ENCODE measurements around the gene KCNK3. TPM values are rescaled to one million over a fixed set of nuclear protein-coding genes. Genes with fewer than 3 reads are reported as not detected.

The KCNK3 gene
- total and polyA plus RNA-seq, 10 of the 15 experiments (the other 5 are each of a cell fraction or from before 2014, with no cell fraction given): 0.13 TPM; not detected in 9

GRCh38 chr2:26735883-26736588 lies 43.5 kb downstream of the KCNK3 start:
- H3K9me3 ChIP-seq (replicated peaks; ENCODE audit: control insufficient read depth, insufficient read depth, low read length): no peaks in the 10 kb centered on the region
- no peak overlapping the region for H3K27ac ChIP-seq (ENCODE audit: control insufficient read depth, insufficient read depth)
- no peak overlapping the region for H3K4me2 ChIP-seq (ENCODE audit: control insufficient read depth, insufficient read depth)
- peaks cover 0 to 2% of the 10 kb centered on the region in 2 experiments; a peak in 2 of 4 replicates for H3K27me3 ChIP-seq (replicated peaks in 1 of 2; ENCODE audit: control insufficient read depth in 2 of 2, insufficient read depth in 2 of 2, low read length in 1 of 2)
- no peak overlapping the region for H3K9ac ChIP-seq (ENCODE audit: control insufficient read depth, insufficient read depth, low read length)
- WGBS (ENCODE audit: insufficient coverage, insufficient replicate concordance, low lambda C conversion rate, missing lambda C conversion rate): 44% methylated on average over 8 of the region's 8 CpGs
- no peaks in the 10 kb centered on the region for H3K79me2 ChIP-seq (ENCODE audit: control insufficient read depth, insufficient read depth, low read length)
- H3K4me1 ChIP-seq (ENCODE audit: control insufficient read depth, insufficient read depth, low read length): no peaks in the 10 kb centered on the region; the same call in 1 of the 2 replicates
- intact Hi-C loops (cut with micrococcal nuclease; ENCODE audit: unreplicated experiment) (no loop called here), in situ Hi-C loops (cut with MboI) (no loop called here)
- no peaks in the 10 kb centered on the region; the same call in 1 of the 2 replicates for H4K20me1 ChIP-seq (ENCODE audit: control insufficient read depth, insufficient read depth)
- H3K4me3 ChIP-seq: no peak overlapping the region
- TF ChIP-seq STAT1 (conservative IDR thresholded peaks at IDR 0.05) (no peak), SMC3 (IDR thresholded peaks at IDR 0.05; ENCODE audit: borderline replicate concordance, low read length) (no peak), TBL1XR1 (IDR thresholded peaks at IDR 0.05; ENCODE audit: low read depth, low read length) (no peak), NR2C1 (IDR thresholded peaks at IDR 0.05) (no peak), MLLT1 (IDR thresholded peaks at IDR 0.05) (no peak), CHD4 (IDR thresholded peaks at IDR 0.05) (no peak)
- BruUV-seq (replicated peaks): no TSS peak
- ChIA-PET SMC1A (ENCODE audit: uncharacterized antibody, unreplicated experiment) (no interaction called here), POLR2A (no interaction called here), CTCF (interaction anchor here (1.0 to 1.4 kb wide), 2 partner anchors 9 to 129 kb away, joined by 3 to 4 read pairs; no protein-coding TSS in a partner anchor), RAD21 (ENCODE audit: unreplicated experiment) (no interaction called here)
- no peaks in the 10 kb centered on the region for H3K36me3 ChIP-seq (ENCODE audit: control insufficient read depth in 2 of 2, insufficient read depth in 2 of 2, low read length in 1 of 2)
- no peak for ATAC-seq
- no peak overlapping the region for H2AFZ ChIP-seq (ENCODE audit: control insufficient read depth, low read depth, low read length)
- FAIRE-seq: no peak
- DNase-seq (ENCODE audit: low read depth, low spot score): no peak
